K562 (cell line): ENCODE measurements around the gene FANCG. TPM values are rescaled to one million over a fixed set of nuclear protein-coding genes. Genes with fewer than 3 reads are reported as not detected.

ENCODE experiments used
- CREBBP ChIP-seq: IDR thresholded peaks from one replicate; pipeline ENCODE4 v1.6.1; 2012; ENCODE audit warnings: low read depth, mild to moderate bottlenecking, control low read depth, inconsistent platforms, low read length
- FOS ChIP-seq: IDR thresholded peaks from 3 replicates; pipeline ENCODE4 v1.6.1; 2011; ENCODE audit not compliant: insufficient read length; ENCODE audit errors: extremely low read depth
- GABPA ChIP-seq: fragments of 200-800 bp; sonication (Bioruptor generic); conservative IDR thresholded peaks from 2 replicates; pipeline ENCODE4 v1.6.1; 2016; ENCODE audit warnings: low read depth, missing genetic modification characterization, missing compliant biosample characterization
- HDGF ChIP-seq: fragments of 450-650 bp; IDR thresholded peaks from 2 replicates; pipeline ENCODE4 v1.6.1; 2016
- KAT8 ChIP-seq: fragments of 450-650 bp; IDR thresholded peaks from 2 replicates; pipeline ENCODE4 v1.6.1; 2016; ENCODE audit warnings: low read depth, mild to moderate bottlenecking
- KLF1 ChIP-seq: fragments of 450-650 bp; IDR thresholded peaks from 2 replicates; pipeline ENCODE4 v1.6.1; 2016; ENCODE audit warnings: missing genetic modification characterization, missing compliant biosample characterization
- KLF6 ChIP-seq: fragments of 250-450 bp; sonication (Bioruptor Pico); IDR thresholded peaks from 2 replicates; pipeline ENCODE4 v1.4.0; 2020; ENCODE audit warnings: mild to moderate bottlenecking, moderate library complexity, borderline replicate concordance
- NFYB ChIP-seq: IDR thresholded peaks from 2 replicates; pipeline ENCODE4 v1.6.1; 2011; ENCODE audit warnings: mild to moderate bottlenecking, moderate library complexity; ENCODE audit not compliant: insufficient read length; ENCODE audit errors: extremely low read depth
- RBBP5 ChIP-seq: fragments of 200-600 bp; sonication (generic); IDR thresholded peaks from 2 replicates; pipeline ENCODE4 v1.6.1; 2012; ENCODE audit warnings: borderline replicate concordance, mild to moderate bottlenecking, low read length, control low read depth, inconsistent platforms; ENCODE audit not compliant: insufficient read depth, poor library complexity, severe bottlenecking
- RBFOX2 ChIP-seq: fragments of 200-400 bp; formaldehyde crosslinking; IDR thresholded peaks from 2 replicates; pipeline ENCODE4 v1.6.1; 2017; ENCODE audit warnings: low read depth, mild to moderate bottlenecking, low read length, moderate library complexity
- SRSF9 ChIP-seq: fragments of 200-400 bp; formaldehyde crosslinking; IDR thresholded peaks from 2 replicates; pipeline ENCODE4 v1.6.1; 2017; ENCODE audit warnings: low read depth, low read length, borderline replicate concordance
- USF1 ChIP-seq: sonication (generic); formaldehyde crosslinking; IDR thresholded peaks from 2 replicates; pipeline ENCODE4 v1.9.0; 2022; ENCODE audit warnings: mild to moderate bottlenecking, missing genetic modification reagents
- polyA plus RNA-seq, 8 experiments: library from polyadenylated mRNA; depleted of rRNA in 4 of 8; stranded (reverse) in 5 of 8; unstranded in 3 of 8; fragments of >200 nt; fragmentation: Nextera tagmentation in 2 of 8; fragmentation: Illumina TruSeq in 1 of 8; extraction: Ambion mirVana in 2 of 8; extraction: Trizol in 1 of 8; gene quantifications; 2 replicates each; pipeline versions ENCODE4 v1.2.1 to v1.2.3, GENCODE V29; 2011 to 2014; ENCODE audit warnings: inconsistent platforms in 1 of 8, missing spikeins in 1 of 8
- total RNA-seq, 7 experiments: library from RNA; depleted of rRNA in 6 of 7; stranded (reverse); fragments of >200 nt in 6 of 7; fragmentation: Illumina TruSeq in 2 of 7; extraction: Trizol in 2 of 7; gene quantifications; 2 replicates each; pipeline versions ENCODE4 v1.2.1 to v1.2.3, GENCODE V29; 2011 to 2021; ENCODE audit warnings: low replicate concordance in 1 of 7
- TF ChIP-seq, protein P1 (sequence below): fragments of 450-650 bp; IDR thresholded peaks from 2 replicates; pipeline ENCODE4 v1.6.1; 2016; ENCODE audit warnings: mild to moderate bottlenecking, moderate library complexity
- TF ChIP-seq, protein P2 (sequence below): fragments of 450-650 bp; IDR thresholded peaks from 2 replicates; pipeline ENCODE4 v1.6.1; 2016; ENCODE audit warnings: missing biosample characterization, missing genetic modification characterization

FANCG gene
- total and polyA plus RNA-seq, 9 of the 15 experiments (the other 6 are each of a cell fraction or from before 2014, with no cell fraction given), result 7.5 to 43.9 (median 31.0) TPM

- TF ChIP-seq USF1 (CRISPR knock-in tag), result no peak
- no peak for TF ChIP-seq KLF1 (tag)
- TF ChIP-seq RBBP5, result no peak
- no peak for TF ChIP-seq KLF6 (CRISPR knock-in tag)
- TF ChIP-seq FOS, result peak; percentile 43
- TF ChIP-seq KAT8, result no peak
- TF ChIP-seq, protein P1, sequence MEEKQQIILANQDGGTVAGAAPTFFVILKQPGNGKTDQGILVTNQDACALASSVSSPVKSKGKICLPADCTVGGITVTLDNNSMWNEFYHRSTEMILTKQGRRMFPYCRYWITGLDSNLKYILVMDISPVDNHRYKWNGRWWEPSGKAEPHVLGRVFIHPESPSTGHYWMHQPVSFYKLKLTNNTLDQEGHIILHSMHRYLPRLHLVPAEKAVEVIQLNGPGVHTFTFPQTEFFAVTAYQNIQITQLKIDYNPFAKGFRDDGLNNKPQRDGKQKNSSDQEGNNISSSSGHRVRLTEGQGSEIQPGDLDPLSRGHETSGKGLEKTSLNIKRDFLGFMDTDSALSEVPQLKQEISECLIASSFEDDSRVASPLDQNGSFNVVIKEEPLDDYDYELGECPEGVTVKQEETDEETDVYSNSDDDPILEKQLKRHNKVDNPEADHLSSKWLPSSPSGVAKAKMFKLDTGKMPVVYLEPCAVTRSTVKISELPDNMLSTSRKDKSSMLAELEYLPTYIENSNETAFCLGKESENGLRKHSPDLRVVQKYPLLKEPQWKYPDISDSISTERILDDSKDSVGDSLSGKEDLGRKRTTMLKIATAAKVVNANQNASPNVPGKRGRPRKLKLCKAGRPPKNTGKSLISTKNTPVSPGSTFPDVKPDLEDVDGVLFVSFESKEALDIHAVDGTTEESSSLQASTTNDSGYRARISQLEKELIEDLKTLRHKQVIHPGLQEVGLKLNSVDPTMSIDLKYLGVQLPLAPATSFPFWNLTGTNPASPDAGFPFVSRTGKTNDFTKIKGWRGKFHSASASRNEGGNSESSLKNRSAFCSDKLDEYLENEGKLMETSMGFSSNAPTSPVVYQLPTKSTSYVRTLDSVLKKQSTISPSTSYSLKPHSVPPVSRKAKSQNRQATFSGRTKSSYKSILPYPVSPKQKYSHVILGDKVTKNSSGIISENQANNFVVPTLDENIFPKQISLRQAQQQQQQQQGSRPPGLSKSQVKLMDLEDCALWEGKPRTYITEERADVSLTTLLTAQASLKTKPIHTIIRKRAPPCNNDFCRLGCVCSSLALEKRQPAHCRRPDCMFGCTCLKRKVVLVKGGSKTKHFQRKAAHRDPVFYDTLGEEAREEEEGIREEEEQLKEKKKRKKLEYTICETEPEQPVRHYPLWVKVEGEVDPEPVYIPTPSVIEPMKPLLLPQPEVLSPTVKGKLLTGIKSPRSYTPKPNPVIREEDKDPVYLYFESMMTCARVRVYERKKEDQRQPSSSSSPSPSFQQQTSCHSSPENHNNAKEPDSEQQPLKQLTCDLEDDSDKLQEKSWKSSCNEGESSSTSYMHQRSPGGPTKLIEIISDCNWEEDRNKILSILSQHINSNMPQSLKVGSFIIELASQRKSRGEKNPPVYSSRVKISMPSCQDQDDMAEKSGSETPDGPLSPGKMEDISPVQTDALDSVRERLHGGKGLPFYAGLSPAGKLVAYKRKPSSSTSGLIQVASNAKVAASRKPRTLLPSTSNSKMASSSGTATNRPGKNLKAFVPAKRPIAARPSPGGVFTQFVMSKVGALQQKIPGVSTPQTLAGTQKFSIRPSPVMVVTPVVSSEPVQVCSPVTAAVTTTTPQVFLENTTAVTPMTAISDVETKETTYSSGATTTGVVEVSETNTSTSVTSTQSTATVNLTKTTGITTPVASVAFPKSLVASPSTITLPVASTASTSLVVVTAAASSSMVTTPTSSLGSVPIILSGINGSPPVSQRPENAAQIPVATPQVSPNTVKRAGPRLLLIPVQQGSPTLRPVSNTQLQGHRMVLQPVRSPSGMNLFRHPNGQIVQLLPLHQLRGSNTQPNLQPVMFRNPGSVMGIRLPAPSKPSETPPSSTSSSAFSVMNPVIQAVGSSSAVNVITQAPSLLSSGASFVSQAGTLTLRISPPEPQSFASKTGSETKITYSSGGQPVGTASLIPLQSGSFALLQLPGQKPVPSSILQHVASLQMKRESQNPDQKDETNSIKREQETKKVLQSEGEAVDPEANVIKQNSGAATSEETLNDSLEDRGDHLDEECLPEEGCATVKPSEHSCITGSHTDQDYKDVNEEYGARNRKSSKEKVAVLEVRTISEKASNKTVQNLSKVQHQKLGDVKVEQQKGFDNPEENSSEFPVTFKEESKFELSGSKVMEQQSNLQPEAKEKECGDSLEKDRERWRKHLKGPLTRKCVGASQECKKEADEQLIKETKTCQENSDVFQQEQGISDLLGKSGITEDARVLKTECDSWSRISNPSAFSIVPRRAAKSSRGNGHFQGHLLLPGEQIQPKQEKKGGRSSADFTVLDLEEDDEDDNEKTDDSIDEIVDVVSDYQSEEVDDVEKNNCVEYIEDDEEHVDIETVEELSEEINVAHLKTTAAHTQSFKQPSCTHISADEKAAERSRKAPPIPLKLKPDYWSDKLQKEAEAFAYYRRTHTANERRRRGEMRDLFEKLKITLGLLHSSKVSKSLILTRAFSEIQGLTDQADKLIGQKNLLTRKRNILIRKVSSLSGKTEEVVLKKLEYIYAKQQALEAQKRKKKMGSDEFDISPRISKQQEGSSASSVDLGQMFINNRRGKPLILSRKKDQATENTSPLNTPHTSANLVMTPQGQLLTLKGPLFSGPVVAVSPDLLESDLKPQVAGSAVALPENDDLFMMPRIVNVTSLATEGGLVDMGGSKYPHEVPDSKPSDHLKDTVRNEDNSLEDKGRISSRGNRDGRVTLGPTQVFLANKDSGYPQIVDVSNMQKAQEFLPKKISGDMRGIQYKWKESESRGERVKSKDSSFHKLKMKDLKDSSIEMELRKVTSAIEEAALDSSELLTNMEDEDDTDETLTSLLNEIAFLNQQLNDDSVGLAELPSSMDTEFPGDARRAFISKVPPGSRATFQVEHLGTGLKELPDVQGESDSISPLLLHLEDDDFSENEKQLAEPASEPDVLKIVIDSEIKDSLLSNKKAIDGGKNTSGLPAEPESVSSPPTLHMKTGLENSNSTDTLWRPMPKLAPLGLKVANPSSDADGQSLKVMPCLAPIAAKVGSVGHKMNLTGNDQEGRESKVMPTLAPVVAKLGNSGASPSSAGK, result no peak
- TF ChIP-seq SRSF9, result no peak
- TF ChIP-seq, protein P2, sequence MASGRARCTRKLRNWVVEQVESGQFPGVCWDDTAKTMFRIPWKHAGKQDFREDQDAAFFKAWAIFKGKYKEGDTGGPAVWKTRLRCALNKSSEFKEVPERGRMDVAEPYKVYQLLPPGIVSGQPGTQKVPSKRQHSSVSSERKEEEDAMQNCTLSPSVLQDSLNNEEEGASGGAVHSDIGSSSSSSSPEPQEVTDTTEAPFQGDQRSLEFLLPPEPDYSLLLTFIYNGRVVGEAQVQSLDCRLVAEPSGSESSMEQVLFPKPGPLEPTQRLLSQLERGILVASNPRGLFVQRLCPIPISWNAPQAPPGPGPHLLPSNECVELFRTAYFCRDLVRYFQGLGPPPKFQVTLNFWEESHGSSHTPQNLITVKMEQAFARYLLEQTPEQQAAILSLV (tag), result no peak
- TF ChIP-seq GABPA (tag), result 0 out of 2 replicates have a peak, but pooled peaks have one; percentile 12
- TF ChIP-seq HDGF, result no peak
- no peak for TF ChIP-seq CREBBP
- TF ChIP-seq NFYB, result peak; percentile 19
- TF ChIP-seq RBFOX2, result peak; percentile 69
Observed at GRCh38 chr9:35111001-35111933, 31.5 kb upstream of the FANCG start (continued).
